Measurements from ENCODE around the gene DNAH9. TPM values are rescaled to one million over a fixed set of nuclear protein-coding genes. Genes with fewer than 3 reads are reported as not detected.

DNAH9 gene
- total RNA-seq, 1 donor from 2014 or later, result 0.08 TPM

DNA sequence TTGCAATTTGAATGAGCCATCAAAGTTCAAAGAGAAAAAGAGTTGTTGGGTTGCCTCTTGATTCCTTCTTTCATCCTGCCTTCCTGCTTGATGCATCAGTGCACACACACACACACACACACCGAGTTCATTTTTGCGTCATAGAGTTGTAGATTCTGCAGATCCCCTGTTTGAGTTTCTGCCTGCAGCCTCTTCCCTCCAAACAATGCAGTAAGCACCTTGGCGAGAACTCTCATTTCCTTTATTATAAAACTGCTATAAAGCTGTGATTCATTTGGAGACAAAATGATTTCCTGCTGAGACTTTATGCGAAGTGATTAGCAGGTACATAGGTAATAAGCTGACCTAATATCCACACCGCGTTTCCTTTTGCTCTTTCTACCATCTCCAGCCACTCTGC, 26.7 kb downstream of the DNAH9 start:
- Histone ChIP-seq H3K27ac (replicated peaks) (no peak overlapping the region), H3K9me3 (replicated peaks) (no peaks in the 10 kb centered on the region), H3K4me1 (no peaks in the 10 kb centered on the region), H3K27me3 (ENCODE audit: low read depth) (peaks cover 58% of the 10 kb centered on the region), H3K4me3 (no peak overlapping the region), H3K36me3 (no peaks in the 10 kb centered on the region)
- no peak for DNase-seq
- TF ChIP-seq, protein P1, sequence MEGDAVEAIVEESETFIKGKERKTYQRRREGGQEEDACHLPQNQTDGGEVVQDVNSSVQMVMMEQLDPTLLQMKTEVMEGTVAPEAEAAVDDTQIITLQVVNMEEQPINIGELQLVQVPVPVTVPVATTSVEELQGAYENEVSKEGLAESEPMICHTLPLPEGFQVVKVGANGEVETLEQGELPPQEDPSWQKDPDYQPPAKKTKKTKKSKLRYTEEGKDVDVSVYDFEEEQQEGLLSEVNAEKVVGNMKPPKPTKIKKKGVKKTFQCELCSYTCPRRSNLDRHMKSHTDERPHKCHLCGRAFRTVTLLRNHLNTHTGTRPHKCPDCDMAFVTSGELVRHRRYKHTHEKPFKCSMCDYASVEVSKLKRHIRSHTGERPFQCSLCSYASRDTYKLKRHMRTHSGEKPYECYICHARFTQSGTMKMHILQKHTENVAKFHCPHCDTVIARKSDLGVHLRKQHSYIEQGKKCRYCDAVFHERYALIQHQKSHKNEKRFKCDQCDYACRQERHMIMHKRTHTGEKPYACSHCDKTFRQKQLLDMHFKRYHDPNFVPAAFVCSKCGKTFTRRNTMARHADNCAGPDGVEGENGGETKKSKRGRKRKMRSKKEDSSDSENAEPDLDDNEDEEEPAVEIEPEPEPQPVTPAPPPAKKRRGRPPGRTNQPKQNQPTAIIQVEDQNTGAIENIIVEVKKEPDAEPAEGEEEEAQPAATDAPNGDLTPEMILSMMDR (IDR thresholded peaks at IDR 0.05; ENCODE audit: borderline replicate concordance), result no peak
- intact Hi-C loops (cut with micrococcal nuclease), result no loop called here

DNA sequence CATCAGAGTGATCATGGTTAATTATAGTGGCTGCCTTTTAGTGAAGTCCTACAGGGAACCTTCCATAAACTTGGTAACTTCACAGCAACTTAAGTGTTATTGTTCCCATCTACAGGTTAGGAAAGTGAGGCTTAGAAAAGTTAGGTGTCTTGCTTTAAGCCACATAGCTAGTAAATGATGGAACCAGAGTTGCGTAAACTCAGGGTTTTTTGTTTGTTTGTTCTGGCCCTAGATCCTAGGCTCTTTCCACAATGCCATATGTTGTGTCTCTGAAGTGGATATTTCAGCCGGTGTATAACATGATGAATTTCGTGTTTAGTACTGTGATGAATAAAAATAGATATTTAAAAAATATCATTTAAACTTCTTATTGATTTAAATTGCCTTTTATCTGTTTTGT, 27.6 kb downstream of the DNAH9 start:
- TF ChIP-seq, protein P1 (IDR thresholded peaks at IDR 0.05; ENCODE audit: borderline replicate concordance), result no peak
- no peak overlapping the region for H3K4me3 ChIP-seq
- H3K4me1 ChIP-seq, result no peaks in the 10 kb centered on the region
- intact Hi-C loops (cut with micrococcal nuclease), result no loop called here
- no peaks in the 10 kb centered on the region for H3K9me3 ChIP-seq (replicated peaks)
- H3K36me3 ChIP-seq, result no peaks in the 10 kb centered on the region
- peaks cover 60% of the 10 kb centered on the region for H3K27me3 ChIP-seq (ENCODE audit: low read depth)
- no peak overlapping the region for H3K27ac ChIP-seq (replicated peaks)
- no peak for DNase-seq

- no peak overlapping the region for H3K27ac ChIP-seq (replicated peaks)
- intact Hi-C loops (cut with micrococcal nuclease), result no loop called here
- H3K9me3 ChIP-seq (replicated peaks), result no peaks in the 10 kb centered on the region
- TF ChIP-seq, protein P1 (IDR thresholded peaks at IDR 0.05; ENCODE audit: borderline replicate concordance), result no peak
- no peaks in the 10 kb centered on the region for H3K36me3 ChIP-seq
- H3K4me1 ChIP-seq, result no peaks in the 10 kb centered on the region
- DNase-seq, result no peak
- peaks cover 63% of the 10 kb centered on the region for H3K27me3 ChIP-seq (ENCODE audit: low read depth)
- H3K4me3 ChIP-seq, result no peak overlapping the region
Observed at GRCh38 chr17:11627301-11627940, 29.2 kb downstream of the DNAH9 start.

DNA sequence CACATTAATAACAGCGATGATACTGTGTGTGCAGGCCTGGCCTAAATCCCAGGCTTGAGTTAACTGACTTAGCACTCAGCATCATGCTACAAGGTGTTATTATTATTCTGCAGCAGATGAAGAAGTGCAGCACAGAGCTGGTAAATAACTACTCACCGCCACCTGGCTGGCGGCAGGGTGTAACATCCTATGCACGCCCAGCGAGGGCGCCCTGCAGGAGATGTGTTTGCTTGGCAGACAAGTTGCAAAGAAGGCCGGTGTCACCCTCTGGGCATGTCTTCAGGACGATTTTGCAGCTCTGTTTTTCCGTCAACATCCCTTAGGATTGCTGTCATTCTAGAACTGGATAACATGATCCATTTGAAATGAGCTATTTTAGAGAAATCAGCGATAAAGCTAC, 30.1 kb downstream of the DNAH9 start:
- H3K9me3 ChIP-seq (replicated peaks), result no peaks in the 10 kb centered on the region
- DNase-seq, result no peak
- no peak overlapping the region for H3K27ac ChIP-seq (replicated peaks)
- H3K4me1 ChIP-seq, result no peaks in the 10 kb centered on the region
- intact Hi-C loops (cut with micrococcal nuclease), result no loop called here
- no peaks in the 10 kb centered on the region for H3K36me3 ChIP-seq
- no peak overlapping the region for H3K4me3 ChIP-seq
- TF ChIP-seq, protein P1 (IDR thresholded peaks at IDR 0.05; ENCODE audit: borderline replicate concordance), result no peak
- peaks cover 70% of the 10 kb centered on the region for H3K27me3 ChIP-seq (ENCODE audit: low read depth)

GRCh38 chr17:11628831-11629230, 30.6 kb downstream of the DNAH9 start:
- TF ChIP-seq, protein P1 (IDR thresholded peaks at IDR 0.05; ENCODE audit: borderline replicate concordance), result no peak
- H3K27ac ChIP-seq (replicated peaks), result no peak overlapping the region
- H3K4me3 ChIP-seq, result no peak overlapping the region
- intact Hi-C loops (cut with micrococcal nuclease), result no loop called here
- no peaks in the 10 kb centered on the region for H3K36me3 ChIP-seq
- H3K9me3 ChIP-seq (replicated peaks), result no peaks in the 10 kb centered on the region
- H3K27me3 ChIP-seq (ENCODE audit: low read depth), result peaks cover 74% of the 10 kb centered on the region
- H3K4me1 ChIP-seq, result no peaks in the 10 kb centered on the region
- DNase-seq, result no peak
